Measurements from ENCODE around the gene ATP6V1B1. TPM values are rescaled to one million over a fixed set of nuclear protein-coding genes. Genes with fewer than 3 reads are reported as not detected.
A peak's percentile ranks its signal among the peaks of the same experiment; 100 is the strongest.

Gene ATP6V1B1
- total RNA-seq, 1 experiment from 2014 or later, result 7.8 TPM

GRCh38 chr2:70937866-70938585 lies 2.3 kb downstream of the ATP6V1B1 start:
- no peaks in the 10 kb centered on the region for H4K20me1 ChIP-seq (ENCODE audit: insufficient read depth)
- CTCF ChIA-PET, result interaction anchor here (0.9 to 1.2 kb wide), 2 partner anchors 10 to 67 kb away, joined by 3 to 4 read pairs; no protein-coding TSS in a partner anchor

DNA sequence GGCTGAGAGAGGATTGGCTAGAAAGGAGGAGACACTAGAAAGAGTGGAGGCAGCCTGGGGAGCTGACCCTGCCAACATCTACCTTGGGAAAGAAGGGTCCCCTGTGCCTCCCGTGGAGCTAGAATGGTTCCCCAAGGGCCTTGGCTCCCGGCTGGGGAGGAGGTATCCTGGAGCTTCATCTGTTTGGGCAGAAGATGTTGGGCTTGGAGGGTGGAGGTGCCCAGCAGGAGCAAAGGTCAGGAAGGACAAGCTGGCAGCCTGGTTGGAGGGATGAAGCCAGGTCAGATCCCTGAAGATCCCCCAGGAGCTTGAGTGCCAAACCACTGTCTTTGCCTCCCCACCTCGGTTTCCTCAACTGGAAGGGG lies 2.9 kb downstream of the ATP6V1B1 start:
- TF ChIP-seq EZH2 (IDR thresholded peaks at IDR 0.05; ENCODE audit: low read depth) (no peak), CTCF (conservative IDR thresholded peaks at IDR 0.05) (no peak)
- H3K4me1 ChIP-seq (replicated peaks; ENCODE audit: insufficient read depth), result peaks cover 29% of the 10 kb centered on the region
- no TSS peak for BruUV-seq (replicated peaks)
- no peaks in the 10 kb centered on the region for H3K27me3 ChIP-seq (ENCODE audit: insufficient read depth, low read depth)
- intact Hi-C loops (cut with micrococcal nuclease; ENCODE audit: unreplicated experiment), result no loop called here
- no peak overlapping the region for H3K4me2 ChIP-seq
- H3F3A ChIP-seq (ENCODE audit: insufficient read depth, low read depth), result peaks cover 6% of the 10 kb centered on the region; the same call in 1 of the 2 replicates
- no peak overlapping the region for H2AFZ ChIP-seq
- no peaks in the 10 kb centered on the region for H3K79me2 ChIP-seq (ENCODE audit: low read depth)
- H4K20me1 ChIP-seq (ENCODE audit: insufficient read depth), result no peaks in the 10 kb centered on the region
- no peak overlapping the region for H3K27ac ChIP-seq
- H3K9me3 ChIP-seq (ENCODE audit: insufficient read depth, low read depth), result no peaks in the 10 kb centered on the region
- ChIA-PET POLR2A (ENCODE audit: unreplicated experiment) (interaction anchor here (0.7 kb wide), 1 partner anchor 53 kb away, joined by 3 read pairs; no protein-coding TSS in a partner anchor), CTCF (no interaction called here)
- H3K9me2 ChIP-seq (ENCODE audit: insufficient read depth), result no peaks in the 10 kb centered on the region
- H3K36me3 ChIP-seq (ENCODE audit: low read depth), result no peaks in the 10 kb centered on the region
- no peak overlapping the region for H3K4me3 ChIP-seq
- DNase-seq, result no peak

More at GRCh38 chr2:70937866-70938585, 2.3 kb downstream of the ATP6V1B1 start:
- peak; percentile 35 to 61 for DNase-seq
- Histone ChIP-seq H3K4me1 (replicated peaks; ENCODE audit: insufficient read depth) (peaks cover 29% of the 10 kb centered on the region), H3K27me3 (ENCODE audit: insufficient read depth, low read depth) (no peaks in the 10 kb centered on the region), H2AFZ (no peak overlapping the region), H3K27ac (peak overlapping the region; percentile 39; the same call in 1 of the 2 replicates), H3F3A (ENCODE audit: insufficient read depth, low read depth) (peaks cover 6% of the 10 kb centered on the region; the same call in 1 of the 2 replicates), H3K4me3 (no peak overlapping the region), H3K4me2 (peak overlapping the region; percentile 47; the same call in 1 of the 2 replicates), H3K9me3 (ENCODE audit: insufficient read depth, low read depth) (no peaks in the 10 kb centered on the region), H3K36me3 (ENCODE audit: low read depth) (no peaks in the 10 kb centered on the region), H3K9me2 (ENCODE audit: insufficient read depth) (no peaks in the 10 kb centered on the region), H3K79me2 (ENCODE audit: low read depth) (no peaks in the 10 kb centered on the region)
- POLR2A ChIA-PET (ENCODE audit: unreplicated experiment), result interaction anchor here (0.7 to 0.8 kb wide), 2 partner anchors 53 to 86 kb away, joined by 3 to 4 read pairs; no protein-coding TSS in a partner anchor
- no peak for TF ChIP-seq CTCF (conservative IDR thresholded peaks at IDR 0.05)
- no peak for TF ChIP-seq EZH2 (IDR thresholded peaks at IDR 0.05; ENCODE audit: low read depth)
- intact Hi-C loops (cut with micrococcal nuclease; ENCODE audit: unreplicated experiment), result no loop called here
- BruUV-seq (replicated peaks), result no TSS peak

GRCh38 chr2:70939001-70939838 lies 3.5 kb downstream of the ATP6V1B1 start:
- Histone ChIP-seq H4K20me1 (ENCODE audit: insufficient read depth) (no peaks in the 10 kb centered on the region), H2AFZ (no peak overlapping the region)
- CTCF ChIA-PET, result no interaction called here

More at GRCh38 chr2:70939001-70939838, 3.5 kb downstream of the ATP6V1B1 start:
- POLR2A ChIA-PET (ENCODE audit: unreplicated experiment), result no interaction called here
- Histone ChIP-seq H3K9me3 (ENCODE audit: insufficient read depth, low read depth) (no peaks in the 10 kb centered on the region), H3K27ac (no peak overlapping the region), H3K4me1 (replicated peaks; ENCODE audit: insufficient read depth) (peaks cover 29% of the 10 kb centered on the region), H3K9me2 (ENCODE audit: insufficient read depth) (no peaks in the 10 kb centered on the region), H3K27me3 (ENCODE audit: insufficient read depth, low read depth) (no peaks in the 10 kb centered on the region), H3F3A (ENCODE audit: insufficient read depth, low read depth) (peaks cover 6% of the 10 kb centered on the region; the same call in 1 of the 2 replicates), H3K36me3 (ENCODE audit: low read depth) (no peaks in the 10 kb centered on the region), H3K4me3 (no peak overlapping the region), H3K79me2 (ENCODE audit: low read depth) (no peaks in the 10 kb centered on the region), H3K4me2 (no peak overlapping the region)
- no peak for DNase-seq
- intact Hi-C loops (cut with micrococcal nuclease; ENCODE audit: unreplicated experiment), result no loop called here
- TF ChIP-seq CTCF (conservative IDR thresholded peaks at IDR 0.05), result no peak
- no peak for TF ChIP-seq EZH2 (IDR thresholded peaks at IDR 0.05; ENCODE audit: low read depth)
- BruUV-seq (replicated peaks), result no TSS peak
